HEK293 (cell line): Measurements from ENCODE around the gene HMOX1.
A peak's percentile ranks its signal among the peaks of the same experiment; 100 is the strongest.

Source experiments
- KLF10 ChIP-seq: fragments of 450-650 bp; IDR thresholded peaks from 2 replicates; pipeline ENCODE4 v1.5.1; 2018; ENCODE audit warnings: missing biosample characterization, mild to moderate bottlenecking, missing genetic modification characterization
- MYNN ChIP-seq: fragments of 450-650 bp; formaldehyde crosslinking; IDR thresholded peaks from 2 replicates; pipeline ENCODE4 v1.5.1; 2016; ENCODE audit warnings: missing biosample characterization, missing genetic modification characterization, borderline replicate concordance
- TCF7L2 ChIP-seq: IDR thresholded peaks from 2 replicates; pipeline ENCODE4 v1.6.1; 2011; ENCODE audit warnings: low read depth, mild to moderate bottlenecking, inconsistent platforms, low read length, moderate library complexity, borderline replicate concordance
- ZNF292 ChIP-seq: fragments of 450-650 bp; formaldehyde crosslinking; IDR thresholded peaks from 2 replicates; pipeline ENCODE4 v1.5.1; 2016; ENCODE audit warnings: low read depth, missing biosample characterization, missing genetic modification characterization, borderline replicate concordance
- ZNF341 ChIP-seq: fragments of 450-650 bp; formaldehyde crosslinking; IDR thresholded peaks from 2 replicates; pipeline ENCODE4; 2016; ENCODE audit warnings: low read depth, missing biosample characterization, missing genetic modification characterization
- ZNF391 ChIP-seq: fragments of 450-650 bp; formaldehyde crosslinking; IDR thresholded peaks from 2 replicates; pipeline ENCODE4 v1.5.1; 2016; ENCODE audit warnings: low read depth, missing biosample characterization, missing genetic modification characterization, borderline replicate concordance
- ZNF48 ChIP-seq: fragments of 450-650 bp; formaldehyde crosslinking; IDR thresholded peaks from 2 replicates; pipeline ENCODE4 v1.5.1; 2016; ENCODE audit warnings: missing biosample characterization, missing genetic modification characterization
- TF ChIP-seq, protein P1 (sequence below): fragments of 450-650 bp; formaldehyde crosslinking; IDR thresholded peaks from 2 replicates; pipeline ENCODE4 v1.5.1; 2016; ENCODE audit warnings: missing biosample characterization, missing genetic modification characterization

DNA sequence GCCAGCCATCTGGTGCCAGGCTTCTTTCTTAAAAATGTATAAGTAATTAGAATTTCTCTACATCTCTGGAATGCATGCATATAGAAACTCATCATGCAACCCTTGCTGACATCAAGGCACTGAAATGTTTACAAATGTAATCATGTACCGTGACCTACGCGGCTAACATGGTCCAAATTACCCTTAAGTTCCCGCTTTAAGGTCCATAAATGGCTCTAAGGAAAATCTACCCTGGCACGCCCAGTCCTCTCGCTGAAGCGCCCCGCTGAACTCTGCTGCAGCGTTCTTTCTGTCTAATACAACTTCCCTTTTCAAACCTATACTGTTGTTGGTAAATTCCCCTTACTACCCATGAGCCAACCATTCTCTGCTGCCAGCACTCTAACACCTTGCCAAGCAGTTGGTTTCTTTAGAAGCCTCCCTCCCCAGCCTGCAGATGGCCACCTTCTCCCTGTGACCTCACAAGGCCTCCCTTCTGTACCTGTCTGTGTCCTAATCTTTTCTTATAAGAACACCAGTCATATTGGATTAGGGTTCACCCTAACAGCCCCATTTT is 13.5 kb upstream of the HMOX1 start:
- TF ChIP-seq ZNF391 (tag by site-specific recombination) = no peak
- no peak for TF ChIP-seq TCF7L2
- TF ChIP-seq, protein P1, sequence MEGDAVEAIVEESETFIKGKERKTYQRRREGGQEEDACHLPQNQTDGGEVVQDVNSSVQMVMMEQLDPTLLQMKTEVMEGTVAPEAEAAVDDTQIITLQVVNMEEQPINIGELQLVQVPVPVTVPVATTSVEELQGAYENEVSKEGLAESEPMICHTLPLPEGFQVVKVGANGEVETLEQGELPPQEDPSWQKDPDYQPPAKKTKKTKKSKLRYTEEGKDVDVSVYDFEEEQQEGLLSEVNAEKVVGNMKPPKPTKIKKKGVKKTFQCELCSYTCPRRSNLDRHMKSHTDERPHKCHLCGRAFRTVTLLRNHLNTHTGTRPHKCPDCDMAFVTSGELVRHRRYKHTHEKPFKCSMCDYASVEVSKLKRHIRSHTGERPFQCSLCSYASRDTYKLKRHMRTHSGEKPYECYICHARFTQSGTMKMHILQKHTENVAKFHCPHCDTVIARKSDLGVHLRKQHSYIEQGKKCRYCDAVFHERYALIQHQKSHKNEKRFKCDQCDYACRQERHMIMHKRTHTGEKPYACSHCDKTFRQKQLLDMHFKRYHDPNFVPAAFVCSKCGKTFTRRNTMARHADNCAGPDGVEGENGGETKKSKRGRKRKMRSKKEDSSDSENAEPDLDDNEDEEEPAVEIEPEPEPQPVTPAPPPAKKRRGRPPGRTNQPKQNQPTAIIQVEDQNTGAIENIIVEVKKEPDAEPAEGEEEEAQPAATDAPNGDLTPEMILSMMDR (tag by site-specific recombination) = no peak
- TF ChIP-seq ZNF341 = peak; percentile 77
- no peak for TF ChIP-seq MYNN (tag by site-specific recombination)
- TF ChIP-seq ZNF48 (tag by site-specific recombination) = no peak
- TF ChIP-seq KLF10 (tag by site-specific recombination) = no peak
- no peak for TF ChIP-seq ZNF292 (tag by site-specific recombination)
